Upper lobe of left lung (tissue), 4 donors: ENCODE measurements around the gene HNRNPL.
"Not testable (repeated sequence)": the region's sequence is repeated elsewhere in the genome, so short reads cannot be mapped to it uniquely, and the experiment has no call there.

Experiments
- CTCF ChIP-seq, 6 experiments: fragments of 450-650 bp in 4 of 6; fragments of 200-600 bp in 2 of 6; sonication (generic) in 2 of 6; IDR thresholded peaks; one replicate each; pipeline ENCODE4 v1.5.1; 2016 to 2019; ENCODE audit warnings: antibody characterized with exemption in 6 of 6
- EP300 ChIP-seq, 4 donors: sonication (generic); formaldehyde crosslinking; IDR thresholded peaks; one replicate each; pipeline ENCODE4 v1.5.1; 2017; ENCODE audit warnings: antibody characterized with exemption in 4 of 4, control low read depth in 2 of 4
- POLR2A ChIP-seq, 4 donors: fragments of 450-650 bp; IDR thresholded peaks; one replicate each; pipeline ENCODE4 v1.5.1; 2016 to 2017; ENCODE audit warnings: antibody characterized with exemption in 4 of 4, mild to moderate bottlenecking in 2 of 4
- POLR2AphosphoS5 ChIP-seq, 2 donors: sonication (generic); formaldehyde crosslinking; IDR thresholded peaks; one replicate each; pipeline ENCODE4 v1.5.1; 2017; ENCODE audit warnings: antibody characterized with exemption in 2 of 2

- not testable (repeated sequence) for TF ChIP-seq CTCF, POLR2A, EP300, POLR2AphosphoS5 (IDR thresholded peaks at IDR 0.05)
These were observed 34.9 kb upstream of the HNRNPL start for GRCh38 chr19:38884691-38885090.
